SU-DHL-6 (cell line): ENCODE measurements around the gene KANSL3.
"Not testable (repeated sequence)": the region's sequence is repeated elsewhere in the genome, so short reads cannot be mapped to it uniquely, and the experiment has no call there.

ENCODE experiments used
- CTCF ChIP-seq: fragments of 200-600 bp; sonication (generic); IDR thresholded peaks from one replicate; pipeline ENCODE4 v1.5.1; 2017; ENCODE audit warnings: antibody characterized with exemption, mild to moderate bottlenecking, low read length, moderate library complexity; ENCODE audit not compliant: insufficient read depth, poor library complexity, severe bottlenecking
- EZH2phosphoT487 ChIP-seq: fragments of 200-600 bp; sonication (generic), shearing (Covaris generic); conservative IDR thresholded peaks from 2 replicates; pipeline ENCODE4 v1.6.1; 2018; ENCODE audit warnings: mild to moderate bottlenecking, antibody characterized with exemption, low read length, moderate library complexity, mixed read lengths

- not testable (repeated sequence) for TF ChIP-seq EZH2phosphoT487, CTCF
Measured at GRCh38 chr2:96557421-96557820, 80.7 kb downstream of the KANSL3 start.
